Glomerular endothelial cell (primary cell): ENCODE results near the gene DLX6. TPM values are rescaled to one million over a fixed set of nuclear protein-coding genes. Genes with fewer than 3 reads are reported as not detected.

Experiments used
- DNase-seq: peaks from one replicate; pipeline ENCODE4 v3.0.0-alpha.2; 2011; ENCODE audit warnings: low read depth, low spot score; ENCODE audit errors: extremely low read depth
- total RNA-seq: library from RNA; depleted of rRNA; stranded (reverse); fragments of >200 nt; gene quantifications from 2 replicates; pipeline ENCODE4 v1.2.3, GENCODE V29; 2015

The DLX6 gene
- total RNA-seq, 1 donor from 2014 or later: not detected

DNA sequence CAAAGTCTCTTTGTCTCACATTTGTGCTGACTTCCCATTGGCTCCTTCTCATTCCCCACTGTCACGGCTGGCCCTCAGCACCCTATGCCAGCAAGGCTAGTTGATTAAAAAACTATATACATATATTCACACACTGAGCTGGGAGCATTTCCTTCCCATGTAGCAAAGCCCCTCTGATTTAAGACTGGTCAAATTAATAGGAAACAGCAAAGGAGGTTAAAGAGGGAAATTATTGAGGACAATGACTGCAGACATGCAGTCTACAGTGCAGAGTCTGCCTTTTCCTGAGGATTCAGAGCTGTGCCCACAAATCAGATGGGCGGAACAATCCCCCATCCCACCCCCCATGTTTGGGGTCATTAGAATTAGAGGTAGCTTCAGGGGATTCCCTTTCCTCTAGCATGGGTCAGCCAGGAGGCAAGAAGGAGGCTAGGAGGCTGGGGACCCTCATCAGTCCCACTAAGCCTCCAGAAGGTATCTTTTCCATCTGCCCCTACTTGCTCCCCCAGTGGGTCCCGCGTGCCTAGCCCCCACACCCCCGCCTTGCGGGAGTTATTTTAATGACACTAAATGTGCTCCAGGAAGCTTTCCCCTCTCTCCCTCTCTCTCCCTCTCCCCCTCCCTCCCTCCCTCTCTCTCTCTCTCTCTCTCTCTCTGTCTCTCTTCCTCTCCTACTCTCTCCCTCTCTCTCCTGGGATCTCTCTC, 9.8 kb upstream of the DLX6 start:
- DNase-seq: no peak

DNA sequence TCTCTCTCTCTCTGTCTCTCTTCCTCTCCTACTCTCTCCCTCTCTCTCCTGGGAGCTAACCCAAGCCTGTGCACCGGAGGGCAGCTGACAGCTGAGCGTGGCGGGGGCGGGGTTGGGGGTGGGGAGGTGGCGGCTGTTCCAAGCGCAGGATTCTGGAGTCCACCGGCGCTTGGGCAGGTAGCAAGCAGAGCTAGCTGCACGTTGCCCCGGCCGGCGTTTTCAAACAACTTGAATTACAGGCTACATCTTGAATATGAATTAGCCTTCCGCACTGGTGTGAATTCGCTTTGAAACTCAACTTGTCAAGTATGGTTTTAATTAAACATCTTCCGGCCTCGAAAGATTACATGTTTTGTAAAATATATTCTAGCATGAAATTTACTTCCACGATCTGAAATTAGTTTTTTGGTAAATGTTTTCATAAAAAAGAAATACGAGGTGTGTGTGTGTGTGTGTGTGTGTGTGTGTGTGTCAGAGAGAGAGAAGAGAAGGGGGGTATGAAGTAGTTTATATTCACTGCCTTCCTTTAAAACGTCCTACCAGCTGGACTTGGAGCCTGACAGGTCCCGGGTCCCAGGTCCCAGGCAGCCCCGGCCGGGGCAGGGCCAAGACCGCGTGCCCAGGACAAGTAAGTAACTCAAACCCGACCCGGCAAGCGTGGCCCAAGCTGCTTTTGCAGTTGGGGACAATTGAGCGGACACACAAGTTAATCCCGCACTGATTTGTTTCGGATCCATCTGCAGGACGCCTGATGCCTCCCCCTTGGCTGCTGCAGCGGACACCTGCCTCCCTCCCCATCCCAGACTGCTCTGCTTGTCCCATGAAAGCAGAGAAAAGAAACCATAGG, 9.0 kb upstream of the DLX6 start:
- no peak for DNase-seq

DNA sequence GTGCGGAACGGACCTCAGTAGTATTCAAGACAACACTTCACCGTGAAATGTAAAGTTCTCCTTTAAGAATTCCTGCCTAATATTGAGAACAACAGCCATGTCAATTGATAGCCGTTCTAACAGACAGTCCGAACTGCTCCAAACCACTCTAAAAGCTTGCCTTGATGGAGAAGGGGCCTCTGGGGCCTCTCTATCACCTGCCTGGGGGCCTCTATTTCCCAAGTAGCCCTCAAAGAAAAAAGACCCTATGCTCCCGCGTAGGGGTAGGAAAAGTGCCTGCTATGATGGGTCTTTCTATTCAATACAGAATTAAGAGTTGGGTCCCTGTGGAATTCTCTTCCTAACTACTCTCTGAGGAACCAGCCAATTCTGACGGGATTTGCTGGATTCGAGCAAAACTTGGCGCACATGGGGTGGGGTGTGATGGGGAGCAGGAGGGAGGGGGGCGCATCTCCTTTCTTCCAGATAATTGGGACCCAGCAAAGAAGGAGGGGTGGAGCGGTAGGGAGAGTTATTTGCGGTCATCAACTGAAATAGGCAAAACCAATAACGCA, 8.3 kb upstream of the DLX6 start:
- DNase-seq: no peak

DNA sequence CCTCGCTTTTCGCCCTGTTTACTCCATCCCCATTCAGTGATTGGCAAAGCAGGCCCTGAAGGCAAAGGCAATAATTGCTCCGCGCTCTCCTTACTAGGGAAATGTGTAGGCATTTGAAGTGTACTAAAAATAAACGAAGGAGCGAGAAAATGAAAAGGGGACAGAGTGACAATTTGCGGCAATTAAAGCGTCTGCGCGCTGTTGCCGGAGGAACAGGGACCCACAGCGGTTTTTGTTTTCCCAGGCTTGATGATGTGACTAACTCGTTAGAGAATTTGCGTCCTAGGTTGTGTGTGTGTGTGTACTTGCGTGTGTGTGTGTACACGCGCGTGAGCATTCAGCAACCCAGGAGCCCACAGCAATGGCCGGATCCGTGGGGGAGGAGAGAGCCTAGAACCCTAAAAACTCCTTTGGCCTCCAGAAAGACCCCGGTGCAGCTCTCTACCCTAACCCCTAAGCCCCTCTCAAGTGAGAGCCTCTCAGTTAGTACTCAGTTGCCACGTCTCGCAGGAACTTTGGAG, 7.8 kb upstream of the DLX6 start:
- no peak for DNase-seq

DNA sequence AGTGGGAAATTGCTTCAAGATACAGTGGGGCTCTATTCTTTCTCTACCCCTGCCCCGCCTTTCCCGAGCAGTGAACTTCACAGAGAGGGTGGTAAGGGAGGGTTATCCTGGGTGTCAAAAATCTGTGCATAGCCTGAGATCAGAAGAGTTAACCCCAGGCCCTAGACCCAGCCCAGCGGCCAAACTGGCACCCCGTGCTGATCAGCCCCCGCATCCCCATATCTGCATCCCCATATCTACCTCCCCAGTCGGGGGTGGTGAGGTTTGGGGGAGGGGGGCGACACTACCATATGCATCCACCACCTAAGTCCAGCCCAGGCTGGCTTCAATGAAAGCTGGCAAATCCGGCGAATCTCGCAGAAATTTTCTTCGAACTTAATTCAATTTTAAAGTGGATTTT, 7.0 kb upstream of the DLX6 start:
- no peak for DNase-seq

DNA sequence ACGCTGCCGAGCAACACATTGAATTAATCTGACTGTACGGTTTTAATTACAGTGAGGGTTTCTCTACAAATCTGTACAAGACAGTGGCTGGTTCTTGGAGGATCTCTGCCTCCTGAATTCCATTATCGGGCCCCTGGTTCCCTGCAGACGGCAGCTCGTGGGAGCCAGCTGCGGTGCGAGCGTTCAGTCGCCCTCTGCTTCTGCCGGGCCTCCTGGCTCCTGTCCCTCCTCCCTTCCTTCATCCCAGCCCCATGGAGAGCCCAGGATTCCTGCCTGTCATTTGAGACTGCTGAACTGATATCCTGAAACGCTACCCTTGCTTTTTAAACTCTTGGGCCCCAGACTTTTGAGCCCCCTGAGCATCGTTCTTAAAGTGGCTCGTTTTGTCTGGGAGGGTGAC, 6.6 kb upstream of the DLX6 start:
- DNase-seq: no peak

DNA sequence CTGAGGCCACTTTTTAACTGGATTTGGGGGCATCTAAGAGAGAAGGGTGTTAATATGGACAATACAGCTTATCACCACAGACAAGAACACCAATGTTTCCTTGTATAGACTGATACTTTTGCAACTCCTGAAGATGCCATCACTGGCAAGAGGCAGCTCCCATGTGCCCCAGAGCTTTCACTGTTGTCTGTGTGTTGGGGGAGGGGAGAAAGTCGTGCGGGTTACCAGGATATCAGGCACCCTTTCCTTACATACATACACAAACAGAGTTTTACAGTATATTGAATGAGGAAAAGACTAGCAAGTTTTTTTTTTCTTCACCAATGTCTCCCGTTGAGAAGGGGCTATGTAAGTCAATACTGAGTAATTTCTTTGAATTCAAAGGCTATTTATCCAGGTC, 4.1 kb upstream of the DLX6 start:
- no peak for DNase-seq

DNA sequence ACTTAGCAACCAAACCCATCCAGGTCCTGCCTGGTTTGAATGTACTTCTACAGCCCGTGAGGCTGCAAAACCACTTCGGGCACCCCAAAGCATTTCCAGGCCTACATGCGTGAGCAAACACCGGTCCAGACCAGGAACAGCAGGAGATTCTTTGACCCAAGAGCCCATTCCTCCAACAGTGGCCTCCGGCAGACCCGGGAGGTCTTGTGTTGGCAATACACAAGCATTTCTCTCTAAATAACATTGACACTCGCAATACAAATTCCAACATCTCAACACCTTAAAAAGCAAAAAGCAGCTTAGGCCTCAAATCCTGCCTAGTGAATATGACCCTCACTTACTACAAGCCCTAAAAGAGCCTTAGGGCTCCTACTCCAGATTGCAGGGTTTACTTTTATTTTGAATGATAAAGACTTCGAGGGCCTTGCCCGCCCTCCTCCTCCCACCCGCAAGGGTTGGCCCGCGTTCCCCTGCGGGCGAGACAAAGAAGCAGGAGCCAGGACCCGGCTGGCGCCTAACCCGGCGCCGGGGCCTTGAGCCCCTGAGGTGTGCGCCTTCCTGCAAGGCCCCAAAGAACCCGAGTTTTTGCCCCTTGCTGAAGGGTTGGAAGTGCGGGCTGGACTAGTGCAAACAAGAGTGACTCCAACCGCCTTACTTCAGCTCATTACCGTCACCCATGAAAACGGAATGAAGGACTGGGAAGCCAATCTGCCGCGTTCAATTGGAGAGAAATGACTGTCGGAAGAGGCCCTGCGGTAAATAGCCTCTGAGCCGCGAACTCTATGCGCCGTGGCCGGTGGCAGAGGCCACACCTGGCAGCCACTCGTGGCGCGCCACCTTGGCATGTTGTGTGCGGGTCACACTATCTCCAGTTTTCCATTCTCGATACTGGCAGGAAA, 3.4 kb upstream of the DLX6 start:
- no peak for DNase-seq

DNA sequence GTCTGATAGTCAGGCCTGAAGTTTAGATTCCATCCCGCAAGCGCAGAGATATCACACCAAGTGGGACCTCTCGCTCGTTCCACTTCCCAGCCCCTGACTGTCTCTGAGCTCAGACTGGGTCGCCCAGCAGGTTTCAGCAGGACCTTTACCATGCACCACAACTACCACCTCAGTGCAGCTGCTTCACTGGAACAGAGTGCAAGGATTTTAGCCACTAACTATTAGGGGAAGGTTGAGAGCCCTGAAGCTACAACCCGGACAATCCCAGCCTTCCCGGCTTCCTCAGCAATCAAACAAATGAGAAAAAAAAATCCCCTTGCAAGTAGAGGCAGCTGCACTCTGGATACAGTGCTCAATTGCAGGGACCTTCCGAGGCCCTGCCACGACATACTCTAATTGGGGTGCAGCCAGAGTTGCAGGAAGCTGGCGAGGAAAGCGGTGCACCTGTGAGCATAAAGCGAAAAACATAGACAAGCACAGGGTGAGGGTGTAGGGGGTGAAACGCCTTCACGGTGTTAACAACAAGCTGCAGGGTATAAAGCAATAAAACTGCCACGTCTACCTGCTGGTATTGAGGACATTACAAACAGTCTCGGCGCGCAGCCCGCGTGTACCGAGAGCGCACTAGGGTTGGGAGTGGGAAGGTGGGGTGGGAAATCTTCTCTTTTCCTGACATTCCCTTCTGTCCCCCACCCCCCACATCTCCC, 2.6 kb upstream of the DLX6 start:
- no peak for DNase-seq

DNA sequence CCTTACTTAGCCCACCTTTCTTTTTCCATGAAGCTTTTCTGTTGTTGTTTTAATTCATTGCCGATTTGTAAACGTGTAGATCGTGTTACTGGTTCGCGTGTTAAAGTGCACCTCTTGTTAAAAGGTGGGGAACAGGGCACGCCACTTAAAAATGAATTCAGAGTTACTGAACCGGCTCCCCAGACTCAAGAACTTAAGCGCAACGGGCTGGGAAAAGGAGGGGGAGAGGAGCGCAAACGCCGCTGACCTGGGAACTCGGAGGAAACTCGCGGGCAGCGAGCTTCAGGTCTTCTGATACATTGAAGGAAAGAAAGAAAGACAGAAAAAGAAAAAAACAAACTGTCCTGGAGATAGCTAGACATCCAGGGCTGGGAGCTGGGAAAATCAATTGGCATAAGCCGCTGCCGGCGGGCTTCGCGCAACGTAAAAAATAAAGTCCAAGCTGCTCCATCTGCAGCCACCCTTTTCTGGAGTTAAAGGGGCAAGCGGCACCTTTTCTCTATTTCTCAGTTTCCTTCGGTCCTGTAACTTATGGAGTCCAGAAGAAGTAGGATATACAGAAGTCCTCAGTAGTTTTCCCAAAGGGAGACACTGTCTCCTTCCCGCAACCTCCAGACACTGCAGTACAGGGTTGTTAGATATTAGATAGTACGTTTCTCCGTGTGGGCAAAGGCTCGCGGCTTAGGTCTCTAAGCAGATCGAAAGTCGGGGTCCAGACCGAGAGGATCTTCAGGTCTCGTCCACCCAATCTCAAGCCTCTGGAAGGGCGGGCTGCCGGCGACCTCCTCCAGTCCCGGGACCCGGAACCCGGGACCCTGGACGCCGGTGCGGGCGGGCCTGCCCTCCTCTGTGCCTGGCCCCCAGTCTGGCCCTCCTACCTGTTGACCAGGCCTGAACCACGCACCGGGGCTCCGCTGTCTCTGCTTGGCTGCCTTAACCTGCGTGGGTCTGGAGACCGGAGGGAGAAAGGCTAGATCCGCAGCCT, 1.8 kb upstream of the DLX6 start:
- no peak for DNase-seq

DNA sequence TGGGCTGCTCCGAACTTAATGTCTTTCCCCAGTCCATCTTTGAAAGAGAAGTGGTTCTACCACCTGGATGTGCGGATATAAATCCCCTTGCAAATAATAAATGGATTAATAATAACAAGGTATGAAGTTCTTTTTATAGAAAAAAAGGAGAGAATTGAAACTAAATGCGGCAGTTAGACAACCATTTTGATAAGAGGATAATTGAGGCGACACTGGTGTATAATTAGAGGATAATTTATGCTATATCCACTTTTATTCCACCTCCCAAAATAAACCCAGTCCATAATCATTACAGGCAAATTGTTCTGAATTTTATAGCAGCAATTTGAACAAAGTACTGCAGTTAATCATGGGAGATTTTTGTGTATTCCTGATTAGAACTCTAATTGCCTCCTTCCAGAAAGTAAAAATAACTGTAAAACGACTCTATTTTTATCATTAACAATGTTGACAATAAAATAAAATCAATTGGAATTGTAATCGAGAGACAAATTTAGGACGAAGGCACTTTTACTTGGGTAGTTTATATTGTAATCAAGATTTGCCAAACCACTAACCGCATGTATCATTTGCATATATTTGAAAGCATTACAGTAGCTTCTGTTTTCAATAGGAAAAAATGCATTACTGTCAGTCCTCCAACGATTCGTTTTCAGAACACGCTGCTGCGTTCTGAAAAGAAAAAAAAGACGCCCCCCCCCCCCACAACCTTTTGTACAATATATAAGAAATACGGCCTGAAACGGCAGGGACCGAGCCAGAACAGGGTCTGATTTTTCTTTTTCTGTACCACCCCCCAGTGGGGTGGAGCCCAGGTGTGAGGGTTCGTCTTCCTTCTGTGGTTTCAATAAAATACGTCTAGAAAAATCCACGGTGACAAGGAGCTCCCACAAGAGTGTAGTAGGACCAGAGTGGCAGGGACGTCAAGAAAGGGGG, 838 bp upstream of the DLX6 start:
- DNase-seq: no peak

DNA sequence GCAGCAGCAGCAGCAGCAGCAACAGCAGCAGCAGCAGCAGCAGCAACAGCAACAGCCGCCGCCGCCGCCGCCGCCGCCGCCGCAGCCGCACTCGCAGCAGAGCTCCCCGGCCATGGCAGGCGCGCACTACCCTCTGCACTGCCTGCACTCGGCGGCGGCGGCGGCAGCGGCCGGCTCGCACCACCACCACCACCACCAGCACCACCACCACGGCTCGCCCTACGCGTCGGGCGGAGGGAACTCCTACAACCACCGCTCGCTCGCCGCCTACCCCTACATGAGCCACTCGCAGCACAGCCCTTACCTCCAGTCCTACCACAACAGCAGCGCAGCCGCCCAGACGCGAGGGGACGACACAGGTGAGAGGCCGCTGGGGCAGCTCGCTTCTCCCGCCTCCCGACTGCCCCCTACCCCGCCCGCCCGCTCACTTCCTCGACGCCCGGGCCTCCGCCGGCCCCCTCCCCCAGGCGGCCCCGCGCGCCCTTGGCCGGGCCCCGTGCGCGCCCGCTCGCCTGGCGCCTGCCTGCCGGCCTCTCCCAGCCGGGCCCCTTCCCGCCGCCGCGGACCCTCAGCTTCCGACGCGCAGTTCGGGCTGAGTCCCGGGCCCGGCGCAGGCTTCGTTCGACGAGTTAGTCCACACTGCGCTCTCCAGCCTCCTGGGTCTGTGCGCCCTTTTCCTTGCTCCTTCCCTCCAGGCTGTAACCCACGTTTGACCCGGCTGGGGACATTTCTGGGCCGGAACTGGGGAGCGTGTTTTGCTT, 882 bp downstream of the DLX6 start:
- DNase-seq: no peak

DNA sequence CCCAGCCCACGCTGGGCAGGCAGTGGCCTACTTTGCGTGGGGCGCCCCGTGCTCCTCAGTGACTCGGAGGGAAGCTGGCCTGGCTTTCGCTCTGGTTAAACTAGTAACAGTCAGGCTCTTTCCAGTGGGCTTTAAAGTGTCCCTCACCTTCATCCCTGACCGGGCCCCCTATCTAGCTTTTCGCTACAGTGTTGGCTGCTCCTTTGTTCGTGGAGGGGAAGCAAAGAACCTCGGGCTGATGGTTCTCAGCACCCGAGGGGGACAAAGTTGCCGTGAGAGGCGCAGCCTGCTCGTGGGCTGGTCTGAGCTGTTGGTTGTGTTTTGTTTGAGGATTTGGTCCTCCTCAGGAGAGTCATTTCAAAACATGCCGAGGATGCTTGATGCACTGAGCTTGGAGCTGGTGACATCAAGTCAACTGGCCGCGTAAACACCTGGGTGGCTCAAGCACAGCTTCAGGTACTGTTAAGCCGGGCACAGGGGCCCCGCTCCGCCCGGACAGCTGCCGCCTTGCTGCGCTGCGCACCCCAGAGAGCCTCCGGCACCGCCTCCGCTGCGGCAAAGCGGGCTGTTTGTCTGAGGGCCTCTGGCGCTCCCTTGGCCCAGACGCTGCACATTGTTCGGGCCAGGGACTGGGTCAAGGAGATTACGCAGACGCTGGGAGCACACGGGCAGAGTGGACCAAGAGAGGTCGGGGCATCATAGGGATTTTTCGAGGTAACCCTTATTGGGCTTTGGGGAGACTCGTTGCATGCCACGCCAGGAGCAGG, 1.6 kb downstream of the DLX6 start:
- DNase-seq: no peak

DNA sequence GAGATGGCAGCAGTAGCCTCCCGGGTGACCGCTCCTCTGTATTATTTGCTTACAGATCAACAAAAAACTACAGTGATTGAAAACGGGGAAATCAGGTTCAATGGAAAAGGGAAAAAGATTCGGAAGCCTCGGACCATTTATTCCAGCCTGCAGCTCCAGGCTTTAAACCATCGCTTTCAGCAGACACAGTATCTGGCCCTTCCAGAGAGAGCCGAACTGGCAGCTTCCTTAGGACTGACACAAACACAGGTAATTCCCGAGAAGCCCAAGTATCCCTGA, 2.2 kb downstream of the DLX6 start:
- DNase-seq: no peak

DNA sequence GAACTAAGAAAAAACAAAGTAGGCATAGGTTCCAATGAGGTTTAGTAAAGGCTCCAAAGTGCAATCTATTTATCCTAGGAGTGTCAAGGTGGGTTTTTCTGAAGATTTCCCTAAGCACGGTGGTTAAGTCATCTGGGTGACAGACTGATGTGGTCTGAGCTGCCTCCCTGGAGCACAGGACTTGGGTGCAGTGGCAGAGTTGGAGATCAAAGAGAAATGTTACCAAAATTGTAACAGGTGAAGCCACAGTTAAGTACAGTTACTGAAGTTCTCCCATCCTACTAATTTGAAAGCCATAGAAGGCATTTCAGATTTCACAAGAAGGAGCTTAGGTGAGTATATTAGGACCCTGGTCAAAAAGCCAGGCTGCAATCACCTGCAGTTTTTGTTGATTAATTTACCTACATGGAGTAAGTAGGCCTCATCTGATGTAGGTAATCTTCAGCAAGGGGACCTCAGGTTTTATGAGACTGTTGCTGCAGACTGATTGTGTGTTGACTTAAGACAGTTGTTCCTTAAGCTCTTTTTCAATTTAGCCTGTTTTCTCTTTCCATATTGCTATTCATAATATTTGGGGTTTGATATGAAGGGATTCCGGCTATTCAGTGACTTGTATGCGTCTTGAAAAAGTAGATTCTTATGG, 3.0 kb downstream of the DLX6 start:
- no peak for DNase-seq
